ENCODE measurements around the gene GPC6. TPM values are rescaled to one million over a fixed set of nuclear protein-coding genes. Genes with fewer than 3 reads are reported as not detected.

Gene GPC6
- total and polyA plus RNA-seq, 2 donors (not counting 3 experiments of a cell fraction or from before 2014, with no cell fraction given), result 0.01 TPM; not detected in 1

- H4K20me1 ChIP-seq (replicated peaks; ENCODE audit: control insufficient read depth, extremely low read depth, insufficient read depth, low read length), result no peaks in the 10 kb centered on the region
Observed at GRCh38 chr13:94305033-94305432, 1078.4 kb downstream of the GPC6 start.

More at GRCh38 chr13:94305033-94305432, 1078.4 kb downstream of the GPC6 start:
- Histone ChIP-seq H3K4me3 (replicated peaks in 1 of 3; ENCODE audit: insufficient read depth in 1 of 3, low read depth in 1 of 3, low read length in 3 of 3) (no peak overlapping the region), H3K27me3 (ENCODE audit: control insufficient read depth in 2 of 2, insufficient read depth in 2 of 2, low read length in 2 of 2) (no peaks in the 10 kb centered on the region), H2AFZ (ENCODE audit: low read depth, low read length) (no peak overlapping the region), H3K36me3 (ENCODE audit: control insufficient read depth in 2 of 2, extremely low read depth in 1 of 2, insufficient read depth in 2 of 2, low read length in 2 of 2) (no peaks in the 10 kb centered on the region), H3K9me3 (replicated peaks; ENCODE audit: control insufficient read depth, insufficient read depth, low read length) (no peaks in the 10 kb centered on the region), H3K4me2 (ENCODE audit: insufficient read depth, low read length) (no peak overlapping the region), H3K9me1 (replicated peaks; ENCODE audit: control insufficient read depth, extremely low read depth, insufficient read depth, low read length) (no peaks in the 10 kb centered on the region), H3K27ac (ENCODE audit: insufficient read depth, low read depth, low read length) (no peak overlapping the region), H3K4me1 (ENCODE audit: control insufficient read depth, extremely low read depth, insufficient read depth, low read length) (peaks cover 25% of the 10 kb centered on the region), H3K79me2 (ENCODE audit: control insufficient read depth, insufficient read depth, low read length) (no peaks in the 10 kb centered on the region), H3K9ac (replicated peaks; ENCODE audit: extremely low read depth, insufficient read depth, low read length) (no peak overlapping the region)
- CTCF ChIA-PET, result no interaction called here
- TF ChIP-seq GATA2 (IDR thresholded peaks at IDR 0.05; ENCODE audit: insufficient read depth, insufficient read length, low read depth, low read length), result no peak
- TF ChIP-seq MAX (IDR thresholded peaks at IDR 0.05; ENCODE audit: insufficient read depth, insufficient read length), result no peak
- TF ChIP-seq CTCF (IDR thresholded peaks at IDR 0.05; ENCODE audit: extremely low read depth in 1 of 2, insufficient read depth in 1 of 2, low read depth in 1 of 2, low read length in 2 of 2), result no peak
- no peak for TF ChIP-seq EZH2 (IDR thresholded peaks at IDR 0.05; ENCODE audit: borderline replicate concordance, low read depth, low read length, severe bottlenecking)
- TF ChIP-seq POLR2A (IDR thresholded peaks at IDR 0.05; ENCODE audit: low read depth, low read length), result no peak
- TF ChIP-seq POLR2AphosphoS5 (IDR thresholded peaks at IDR 0.05; ENCODE audit: insufficient read depth, low read depth, low read length), result no peak
- TF ChIP-seq FOS (IDR thresholded peaks at IDR 0.05; ENCODE audit: borderline replicate concordance, insufficient read depth, low read length), result no peak
- TF ChIP-seq MYC (IDR thresholded peaks at IDR 0.05; ENCODE audit: low read depth, low read length), result no peak
- no TSS peak for BruUV-seq (replicated peaks)
- dilution Hi-C loops (cut with MboI; ENCODE audit: extremely low pct_ligation_motif_present, low sequenced_read_pairs) (no loop called here), intact Hi-C loops (cut with micrococcal nuclease) (no loop called here)
- POLR2A ChIA-PET, result no interaction called here
- no peak for DNase-seq (ENCODE audit: low read depth, low spot score)
- FAIRE-seq, result no peak

All from endothelial cell of umbilical vein (primary cell).